ES-I3 (cell line): Measurements from ENCODE around the gene TNNC2.
"Not testable (repeated sequence)": the region's sequence is repeated elsewhere in the genome, so short reads cannot be mapped to it uniquely, and the experiment has no call there.

Source experiments
- H3K36me3 ChIP-seq: 2 replicates; pipeline ENCODE4 v1.6.1; 2013; ENCODE audit warnings: mild to moderate bottlenecking, low read length, control low read depth, moderate library complexity; ENCODE audit not compliant: insufficient read depth
- H3K4me1 ChIP-seq: 2 replicates; pipeline ENCODE4 v1.6.1; 2013; ENCODE audit warnings: mild to moderate bottlenecking, control low read depth, low read length; ENCODE audit not compliant: insufficient read depth
- H3K9ac ChIP-seq: 2 replicates; pipeline ENCODE4 v1.6.1; 2013; ENCODE audit warnings: low read depth, mild to moderate bottlenecking, low read length, moderate library complexity
- H3K9me3 ChIP-seq: 2 replicates; pipeline ENCODE4 v1.6.1; 2013; ENCODE audit warnings: mild to moderate bottlenecking, low read length, moderate library complexity; ENCODE audit not compliant: control insufficient read depth, insufficient read depth

TNNC2 gene

DNA sequence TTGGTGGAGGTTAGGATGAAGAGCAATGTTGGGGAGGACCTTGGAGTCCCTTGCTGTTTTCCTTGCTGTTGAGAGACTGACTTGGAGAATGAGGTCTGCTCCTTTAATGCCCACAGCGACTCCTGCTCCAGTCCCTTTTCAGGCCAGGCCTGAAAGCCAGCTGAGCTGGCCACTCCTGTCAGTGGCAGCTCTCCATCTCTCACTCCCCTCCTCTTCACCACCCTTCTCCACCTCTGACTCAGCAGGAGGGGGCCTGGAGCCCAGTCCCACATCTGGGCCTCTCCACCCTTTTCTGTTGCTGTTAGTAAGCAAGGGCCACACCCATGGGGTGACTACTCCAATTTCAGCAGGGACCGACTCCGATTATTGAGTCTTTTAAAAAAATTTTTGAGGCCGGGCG is 8.7 kb upstream of the TNNC2 start:
- H3K36me3 ChIP-seq: peaks cover 6% of the 10 kb centered on the region; the same call in 1 of the 2 replicates
- H3K4me1 ChIP-seq: peaks cover 15% of the 10 kb centered on the region
- no peak overlapping the region for H3K9ac ChIP-seq
- H3K9me3 ChIP-seq: no peaks in the 10 kb centered on the region

DNA sequence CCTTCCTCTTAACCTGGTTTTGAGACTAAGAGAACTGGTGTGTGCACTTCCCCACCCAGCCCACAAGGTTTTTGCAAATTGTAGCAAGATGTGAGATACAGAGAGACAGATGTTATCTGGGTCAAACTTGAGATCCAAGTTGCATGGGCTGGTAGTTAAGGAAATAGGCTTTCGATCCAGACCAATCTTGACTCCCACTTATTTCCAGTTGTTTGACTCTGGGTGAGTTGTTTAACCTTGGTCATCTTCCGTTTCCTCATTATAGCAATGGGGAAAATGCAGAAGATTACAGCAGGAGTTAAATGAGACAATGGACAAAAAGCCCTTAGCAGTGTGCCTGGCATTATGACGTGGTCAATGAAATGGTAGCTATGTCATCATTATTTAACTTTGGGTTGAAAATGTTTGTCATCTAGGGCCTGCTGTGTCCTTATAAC is 8.2 kb upstream of the TNNC2 start:
- Histone ChIP-seq H3K4me1 (peaks cover 15% of the 10 kb centered on the region), H3K9ac (no peak overlapping the region), H3K9me3 (no peaks in the 10 kb centered on the region), H3K36me3 (peaks cover 4% of the 10 kb centered on the region; the same call in 1 of the 2 replicates)

DNA sequence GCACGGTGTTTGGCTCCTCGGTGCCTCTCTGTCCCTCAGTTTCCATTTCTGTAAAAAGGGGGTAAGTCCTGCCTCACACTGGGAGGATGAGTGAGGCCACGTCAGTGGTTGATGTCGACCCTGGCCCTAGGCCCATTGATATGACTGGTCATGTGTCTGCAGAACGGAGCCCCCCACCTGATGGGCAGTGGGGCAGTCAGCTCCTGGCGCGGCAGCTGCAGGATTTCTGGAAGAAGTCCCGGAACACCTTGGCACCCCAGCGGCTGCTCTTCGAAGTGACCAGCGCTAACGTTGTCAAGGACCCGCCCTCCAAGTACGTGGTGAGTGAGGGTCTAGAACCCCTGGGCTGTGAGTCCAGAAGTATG is 7.7 kb upstream of the TNNC2 start:
- Histone ChIP-seq H3K36me3 (peaks cover 4% of the 10 kb centered on the region; the same call in 1 of the 2 replicates), H3K4me1 (peaks cover 15% of the 10 kb centered on the region), H3K9ac (peak overlapping the region; percentile 98; the same call in 1 of the 2 replicates), H3K9me3 (no peaks in the 10 kb centered on the region)

DNA sequence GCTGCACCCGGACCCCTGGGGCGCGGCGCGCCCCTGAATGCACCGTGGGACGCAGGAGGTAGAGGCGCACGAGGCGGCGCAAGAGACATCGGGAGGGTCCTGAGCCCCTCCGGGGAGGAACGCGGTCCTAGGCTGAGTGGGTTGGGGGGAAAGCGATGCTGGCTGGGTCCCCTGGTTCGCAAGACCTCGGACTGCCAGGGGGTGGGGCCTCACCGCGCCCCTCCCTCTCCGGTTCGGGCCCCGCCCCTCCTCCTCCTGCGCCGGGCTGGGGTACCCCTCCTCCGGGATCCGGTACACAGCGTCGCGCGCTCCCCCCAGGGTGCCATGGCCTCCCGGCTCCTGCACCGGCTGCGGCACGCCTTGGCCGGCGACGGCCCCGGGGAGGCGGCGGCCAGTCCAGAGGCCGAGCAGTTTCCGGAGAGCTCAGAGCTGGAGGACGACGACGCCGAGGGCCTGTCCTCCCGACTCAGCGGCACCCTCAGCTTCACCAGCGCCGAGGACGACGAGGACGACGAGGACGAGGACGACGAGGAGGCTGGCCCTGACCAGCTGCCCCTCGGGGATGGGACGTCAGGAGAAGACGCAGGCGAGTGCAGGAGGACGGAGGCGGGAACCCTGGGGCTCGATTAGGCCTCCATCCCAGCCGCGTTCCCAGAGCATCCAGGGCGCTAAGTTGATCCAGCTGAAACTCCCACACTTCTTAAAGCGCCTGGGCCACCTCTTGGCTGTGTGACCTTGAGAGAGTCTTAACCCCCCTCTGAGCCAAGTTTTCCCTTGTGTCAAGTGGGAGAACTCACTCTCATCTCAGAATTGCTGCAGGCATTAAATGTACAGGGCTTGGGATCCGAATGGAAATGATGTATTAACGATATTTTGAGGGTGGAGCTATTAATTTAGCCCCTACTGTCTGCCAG is 7.0 kb upstream of the TNNC2 start:
- peaks cover 15% of the 10 kb centered on the region for H3K4me1 ChIP-seq
- no peaks in the 10 kb centered on the region for H3K9me3 ChIP-seq
- H3K9ac ChIP-seq: peak overlapping the region; percentile 98
- H3K36me3 ChIP-seq: peaks cover 4% of the 10 kb centered on the region; the same call in 1 of the 2 replicates

DNA sequence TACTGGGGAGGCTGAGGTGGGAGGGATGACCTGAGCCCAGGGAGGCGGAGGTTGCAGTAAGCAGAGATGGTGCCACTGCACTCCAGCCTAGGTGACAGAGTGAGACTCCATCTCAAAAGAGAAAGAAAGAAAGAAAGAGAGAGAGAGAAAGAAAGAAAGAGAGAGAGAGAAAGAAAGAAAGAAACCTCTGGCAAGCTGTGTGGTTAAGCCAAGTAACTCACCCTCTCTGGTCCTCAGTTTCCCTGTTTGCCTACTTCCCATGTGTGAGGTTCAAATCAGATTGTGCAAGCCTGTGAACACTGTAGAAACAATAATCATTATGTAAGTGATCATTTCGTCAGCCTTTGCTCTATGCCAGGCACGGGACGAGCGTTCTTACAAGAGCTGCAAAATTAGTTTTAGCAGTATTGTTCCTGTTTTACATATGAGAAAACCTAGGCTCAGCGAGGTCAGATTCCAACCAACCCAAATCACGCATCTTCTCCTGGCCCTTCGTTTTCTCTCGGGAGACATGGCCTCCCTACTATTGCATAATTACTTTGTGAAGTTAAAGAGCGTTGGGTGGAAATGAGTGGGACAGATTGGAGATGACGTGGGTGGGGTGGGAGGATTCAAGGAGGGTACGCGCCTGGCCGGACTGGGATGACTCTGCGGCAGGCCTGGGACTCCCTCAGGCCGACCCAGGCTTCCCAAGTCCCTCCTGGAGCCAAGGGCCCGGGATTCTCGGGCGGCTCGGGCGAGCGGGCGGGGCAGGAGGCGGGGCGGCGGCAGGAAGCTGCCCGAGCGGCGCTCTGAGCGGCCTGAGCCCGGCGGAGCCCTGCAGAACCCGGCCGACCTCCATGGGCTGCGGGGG is 6.1 kb upstream of the TNNC2 start, which contains the start of gene SNX21:
TSS of gene SNX21 (plus strand) at position 770 of the 853 bp plus-strand sequence. CDS start 121 bp downstream, outside the sequence.
- peaks cover 15% of the 10 kb centered on the region for H3K4me1 ChIP-seq
- peaks cover 4% of the 10 kb centered on the region; the same call in 1 of the 2 replicates for H3K36me3 ChIP-seq
- peak within 1 kb of the TSS; percentile 98 for H3K9ac ChIP-seq
- H3K9me3 ChIP-seq: no peaks in the 10 kb centered on the region

DNA sequence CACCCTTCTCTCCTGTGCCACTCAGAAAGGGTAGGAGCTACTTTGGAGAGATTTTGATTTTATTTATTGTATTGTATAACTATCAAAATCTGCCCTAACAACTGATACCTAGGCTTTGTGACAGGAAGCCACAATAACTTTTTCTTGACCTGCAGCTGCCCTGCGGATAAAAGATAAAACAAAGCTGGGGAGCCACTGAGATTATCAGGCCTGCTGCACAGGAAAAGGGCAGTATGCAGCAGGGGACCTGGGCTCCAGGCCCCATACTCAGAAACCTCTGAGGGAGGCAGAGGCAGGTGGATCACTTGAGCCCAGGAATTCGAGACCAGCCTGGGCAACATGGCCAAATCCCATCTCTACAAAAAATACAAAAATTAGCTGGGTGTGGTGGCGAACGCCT is 5.5 kb upstream of the TNNC2 start:
- H3K4me1 ChIP-seq: peaks cover 15% of the 10 kb centered on the region
- no peak overlapping the region for H3K9ac ChIP-seq
- no peaks in the 10 kb centered on the region for H3K9me3 ChIP-seq

DNA sequence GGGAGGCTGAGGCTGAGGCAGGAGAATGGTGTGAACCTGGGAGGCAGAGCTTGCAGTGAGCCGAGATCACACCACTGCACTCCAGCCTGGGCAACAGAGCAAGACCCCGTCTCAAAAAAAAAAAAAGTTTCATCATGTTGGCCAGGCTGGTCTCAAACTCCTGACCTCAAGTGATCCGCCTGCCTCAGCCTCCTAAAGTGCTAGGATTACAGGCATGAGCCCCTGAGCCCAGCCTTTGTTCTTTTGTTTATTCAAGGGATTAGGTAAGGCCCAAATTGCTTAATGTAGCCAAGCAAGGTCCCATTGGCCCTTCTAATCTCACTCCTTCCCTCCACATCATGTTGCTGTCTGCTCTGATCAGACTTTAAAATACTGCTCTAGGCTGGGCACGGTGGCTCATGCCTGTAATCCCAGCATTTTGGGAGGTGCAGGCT is 2.6 kb upstream of the TNNC2 start:
- H3K4me1 ChIP-seq: not testable (repeated sequence)

More for the DNA sequence above, 5.5 kb upstream of the TNNC2 start:
- H3K36me3 ChIP-seq: peaks cover 4% of the 10 kb centered on the region; the same call in 1 of the 2 replicates

DNA sequence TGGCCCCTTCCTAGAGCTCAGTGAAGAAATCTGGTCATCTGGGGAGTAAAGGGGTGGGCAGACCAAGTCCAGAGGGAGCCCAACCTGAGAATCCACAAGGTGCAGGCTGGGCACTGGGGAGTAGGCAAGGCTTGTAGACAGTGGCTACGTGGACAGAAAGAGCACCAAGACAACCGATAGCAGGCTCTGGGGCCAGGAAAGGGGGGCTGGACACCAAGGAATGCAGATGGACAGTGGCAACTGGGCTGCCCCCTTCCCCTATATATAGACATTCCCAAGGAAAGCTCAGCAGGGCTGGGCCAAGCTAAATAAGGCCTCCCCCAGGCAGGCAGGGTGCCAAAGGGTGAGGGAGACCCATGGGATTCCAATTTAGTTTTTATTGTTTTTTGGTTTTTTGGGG is 1.5 kb upstream of the TNNC2 start:
- Histone ChIP-seq H3K4me1 (peaks cover 3% of the 10 kb centered on the region; the same call in 1 of the 2 replicates), H3K9ac (no peak overlapping the region), H3K36me3 (no peaks in the 10 kb centered on the region), H3K9me3 (no peaks in the 10 kb centered on the region)

More for the DNA sequence above, 2.6 kb upstream of the TNNC2 start:
- H3K36me3 ChIP-seq, H3K9me3 ChIP-seq, H3K9ac ChIP-seq: not testable (repeated sequence)

DNA sequence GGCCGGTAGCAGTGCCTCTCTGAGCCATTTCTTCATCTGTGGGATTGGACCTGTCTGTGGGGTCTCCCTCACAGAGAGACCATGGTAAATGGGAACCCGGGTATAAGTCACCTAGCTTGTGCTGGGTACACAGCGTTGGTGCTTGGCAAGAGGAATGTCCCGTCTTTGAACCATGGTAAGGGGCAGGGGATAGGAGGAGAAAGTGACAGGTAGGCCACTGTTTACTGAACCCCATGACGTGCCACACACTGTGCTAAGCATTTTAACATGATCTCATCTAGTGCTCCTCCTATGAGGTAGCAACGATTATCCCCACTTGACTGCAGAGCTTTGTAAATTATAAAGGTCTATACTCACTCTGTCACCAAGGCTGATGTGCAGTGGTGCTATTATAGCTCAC is 600 bp upstream of the TNNC2 start:
- Histone ChIP-seq H3K36me3 (no peaks in the 10 kb centered on the region), H3K9ac (no peak overlapping the region), H3K9me3 (no peaks in the 10 kb centered on the region), H3K4me1 (no peaks in the 10 kb centered on the region)

GRCh38 chr20:45826381-45827019 is 612 bp downstream of the TNNC2 start:
- 0 out of 2 replicates have a peak, but pooled peaks cover 8% of the 10 kb centered on the region for H3K4me1 ChIP-seq
- no peak overlapping the region for H3K9ac ChIP-seq
- no peaks in the 10 kb centered on the region for H3K36me3 ChIP-seq
- no peaks in the 10 kb centered on the region for H3K9me3 ChIP-seq

DNA sequence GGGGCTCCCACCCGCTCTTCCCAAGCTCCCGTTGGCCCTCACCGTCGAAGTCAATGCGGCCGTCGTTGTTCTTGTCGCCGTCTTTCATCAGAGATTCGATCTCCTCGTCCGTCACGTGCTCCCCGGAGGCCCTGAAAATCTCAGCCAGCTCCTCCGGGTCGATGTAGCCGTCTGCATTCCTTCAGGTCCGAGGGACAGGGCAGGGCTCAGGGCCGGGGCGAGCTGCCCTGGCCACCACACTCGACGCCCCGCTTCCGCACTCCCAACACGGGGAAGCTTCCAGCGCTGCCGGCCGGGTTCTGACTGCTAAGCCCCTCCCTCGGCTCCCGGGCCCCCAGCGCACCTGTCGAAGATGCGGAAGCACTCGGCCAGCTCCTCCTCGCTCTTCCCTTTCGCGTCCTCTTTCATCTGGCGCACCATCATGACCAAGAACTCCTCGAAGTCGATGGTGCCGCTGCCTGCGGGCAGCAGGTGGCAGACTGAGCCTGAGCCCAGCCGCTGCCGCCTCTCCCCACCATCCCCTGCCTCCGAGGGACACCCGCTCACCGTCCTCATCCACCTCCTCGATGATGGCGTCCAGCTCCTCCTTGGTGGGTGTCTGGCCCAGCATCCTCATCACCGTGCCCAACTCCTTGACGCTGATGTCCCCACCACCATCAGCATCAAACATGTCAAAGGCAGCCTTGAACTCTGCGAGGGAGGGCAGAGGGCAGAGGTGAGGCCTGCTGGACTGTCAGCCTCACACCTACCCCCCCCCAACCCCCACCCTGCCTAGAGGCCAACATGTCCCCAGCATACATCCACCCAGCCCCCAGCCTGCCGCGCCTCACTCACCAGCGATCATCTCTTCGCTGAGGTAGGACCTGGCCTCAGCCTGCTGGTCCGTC is 2.9 kb downstream of the TNNC2 start:
- Histone ChIP-seq H3K9me3 (no peaks in the 10 kb centered on the region), H3K9ac (peak overlapping the region; percentile 32), H3K4me1 (peaks cover 11% of the 10 kb centered on the region; the same call in 1 of the 2 replicates)

DNA sequence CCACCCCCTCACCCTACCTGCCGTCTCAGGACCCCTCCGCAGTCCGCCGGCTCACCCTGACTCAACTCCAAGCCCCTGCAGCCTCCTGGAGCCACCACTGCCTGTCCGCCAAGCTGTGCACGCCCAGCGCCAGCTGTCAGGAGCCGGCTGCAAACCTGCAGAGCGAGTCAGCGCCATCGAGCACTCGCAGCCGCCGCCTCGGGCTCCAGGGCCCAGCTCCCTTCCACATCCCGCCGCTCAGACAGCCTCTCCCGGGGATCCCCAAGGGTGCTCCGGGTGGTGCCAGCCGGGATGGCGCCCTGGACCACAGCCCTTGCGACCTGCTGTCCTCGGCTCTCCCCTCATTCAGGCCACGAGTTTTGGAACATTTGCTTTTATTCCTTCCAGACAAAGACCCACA is 4.3 kb downstream of the TNNC2 start:
- peaks cover 12% of the 10 kb centered on the region; the same call in 1 of the 2 replicates for H3K4me1 ChIP-seq
- H3K9ac ChIP-seq: peak overlapping the region; percentile 18; the same call in 1 of the 2 replicates
- no peaks in the 10 kb centered on the region for H3K9me3 ChIP-seq
- H3K36me3 ChIP-seq: no peaks in the 10 kb centered on the region

More for the DNA sequence above, 2.9 kb downstream of the TNNC2 start:
- H3K36me3 ChIP-seq: no peaks in the 10 kb centered on the region

DNA sequence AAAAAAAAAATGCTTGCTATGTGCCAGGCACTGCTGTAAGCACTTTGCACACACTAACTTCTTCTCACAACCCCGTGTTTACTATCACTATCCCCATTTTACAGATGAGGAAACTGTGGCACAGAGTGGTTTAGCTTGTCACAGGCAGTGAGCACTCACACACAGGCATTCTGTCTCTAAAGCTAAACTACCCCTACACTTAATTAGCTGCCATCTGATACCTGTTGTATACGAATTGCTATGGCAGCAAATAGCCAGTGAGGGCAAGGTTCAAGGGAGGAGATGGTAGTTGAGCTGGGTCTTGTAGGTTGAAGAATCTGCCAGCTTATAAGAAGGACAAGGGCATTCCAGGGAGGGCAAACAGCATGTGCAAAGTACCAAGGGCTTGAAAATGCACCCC is 5.2 kb downstream of the TNNC2 start:
- H3K9me3 ChIP-seq: no peaks in the 10 kb centered on the region
- peaks cover 15% of the 10 kb centered on the region; the same call in 1 of the 2 replicates for H3K4me1 ChIP-seq
- H3K36me3 ChIP-seq: no peaks in the 10 kb centered on the region
- H3K9ac ChIP-seq: no peak overlapping the region
